ENCODE results near the gene NCOA3.

Gene NCOA3

GRCh38 chr20:47669489-47669888 is 167.8 kb downstream of the NCOA3 start:
- no peak for DNase-seq

GRCh38 chr20:47669927-47670890 is 168.5 kb downstream of the NCOA3 start:
- DNase-seq: no peak

- no peak for DNase-seq
These were observed 169.2 kb downstream of the NCOA3 start for GRCh38 chr20:47670913-47671312.

DNA sequence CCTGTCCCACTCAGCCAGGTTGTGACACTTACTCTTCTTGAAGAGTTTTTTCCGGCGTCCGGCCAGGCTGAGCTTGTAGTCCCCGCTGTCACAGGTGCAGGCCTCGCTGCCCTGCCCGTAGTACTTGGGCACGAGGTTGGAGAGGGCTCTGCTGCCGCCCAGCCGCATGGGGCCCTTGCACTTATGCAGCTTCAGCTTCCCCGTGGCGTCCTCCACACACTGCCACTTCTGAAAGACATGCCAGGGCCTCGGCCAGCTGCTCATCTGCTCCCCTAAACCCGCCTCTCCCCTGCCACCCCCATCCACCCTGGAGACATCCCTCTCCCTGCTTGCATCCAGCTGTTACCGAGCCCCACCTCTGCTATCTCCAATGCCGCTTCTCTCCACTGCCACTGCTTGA is 170.5 kb downstream of the NCOA3 start:
- no peak for DNase-seq

DNA sequence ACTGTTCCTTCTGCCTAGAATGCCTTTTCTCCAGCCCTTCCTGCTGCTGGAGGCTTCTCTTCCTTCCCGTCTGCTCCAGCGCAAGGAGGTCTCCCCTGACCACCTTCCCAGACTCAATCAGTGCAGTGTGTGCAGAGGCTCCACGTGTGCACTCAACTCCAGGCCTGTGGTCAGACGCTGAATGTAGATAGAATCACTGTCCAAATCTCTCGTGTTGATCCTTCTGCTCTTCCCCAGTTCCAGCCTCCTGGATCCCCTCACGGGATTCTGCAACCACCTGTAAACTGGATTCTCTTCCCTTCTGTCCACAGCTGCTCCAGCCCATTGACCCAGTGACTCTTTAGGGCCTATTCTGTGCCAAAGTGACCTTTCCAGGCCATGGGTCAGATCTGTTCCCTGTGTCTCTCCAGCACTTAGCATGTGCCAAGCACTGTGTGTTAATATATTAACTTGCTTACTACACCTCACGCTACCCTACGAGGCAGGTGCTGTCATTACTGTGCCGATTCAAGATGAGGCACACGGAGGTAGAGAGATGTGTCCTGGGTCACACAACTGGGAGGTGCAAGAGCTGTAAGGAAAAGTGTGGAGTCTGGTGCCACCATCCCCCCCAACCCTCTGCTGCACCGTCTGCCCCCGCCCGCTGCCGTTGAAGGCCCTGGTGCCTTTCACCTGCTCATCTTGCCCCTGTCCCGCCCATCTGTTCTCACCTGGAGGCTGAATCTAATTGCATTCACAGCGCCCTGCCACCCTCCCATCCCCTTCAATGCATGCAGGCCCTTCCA is 171.4 kb downstream of the NCOA3 start:
- no peak for DNase-seq

GRCh38 chr20:47673671-47673955 is 171.9 kb downstream of the NCOA3 start:
- no peak for DNase-seq

DNA sequence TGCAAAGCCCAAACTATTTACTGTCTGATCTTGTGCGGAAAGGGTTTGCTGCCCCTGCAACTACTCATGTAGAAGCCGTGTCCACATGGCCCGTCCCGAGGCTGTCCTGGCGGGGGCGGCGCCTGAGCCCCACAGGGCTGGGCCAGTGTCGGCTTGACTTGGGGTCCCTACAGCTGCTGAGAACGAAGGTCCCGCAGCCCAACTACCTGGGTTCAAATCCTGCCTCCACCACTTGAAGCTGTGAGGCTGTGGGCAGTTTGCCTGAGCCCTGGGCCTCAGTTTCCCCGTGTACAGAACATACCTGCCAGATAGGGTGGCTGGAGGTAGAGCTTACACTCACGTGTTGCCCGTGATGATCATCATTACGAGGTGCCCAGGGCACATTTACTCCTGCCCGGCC is 172.5 kb downstream of the NCOA3 start:
- DNase-seq: no peak

DNA sequence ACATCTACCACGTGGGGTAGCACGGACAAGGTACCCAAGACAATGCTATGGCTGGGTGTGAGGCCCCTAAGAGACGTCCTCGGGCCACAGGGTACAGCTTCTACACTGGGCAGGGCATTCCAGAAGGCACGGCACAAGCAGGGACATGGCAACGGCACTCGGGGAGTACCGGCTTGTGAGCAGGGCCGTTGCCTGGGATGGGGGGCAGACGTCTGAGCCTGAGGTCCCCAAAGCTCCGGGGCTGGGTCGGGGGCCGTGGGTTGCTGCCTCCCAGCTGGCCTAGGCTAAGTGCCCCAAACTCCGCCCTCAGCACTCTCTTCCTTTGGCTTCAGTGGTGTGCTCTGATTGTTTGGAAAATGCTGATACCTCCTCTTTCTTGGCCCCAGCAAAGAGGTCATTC is 173.0 kb downstream of the NCOA3 start:
- DNase-seq: no peak

GRCh38 chr20:47675190-47676142 is 173.8 kb downstream of the NCOA3 start:
- no peak for DNase-seq

DNA sequence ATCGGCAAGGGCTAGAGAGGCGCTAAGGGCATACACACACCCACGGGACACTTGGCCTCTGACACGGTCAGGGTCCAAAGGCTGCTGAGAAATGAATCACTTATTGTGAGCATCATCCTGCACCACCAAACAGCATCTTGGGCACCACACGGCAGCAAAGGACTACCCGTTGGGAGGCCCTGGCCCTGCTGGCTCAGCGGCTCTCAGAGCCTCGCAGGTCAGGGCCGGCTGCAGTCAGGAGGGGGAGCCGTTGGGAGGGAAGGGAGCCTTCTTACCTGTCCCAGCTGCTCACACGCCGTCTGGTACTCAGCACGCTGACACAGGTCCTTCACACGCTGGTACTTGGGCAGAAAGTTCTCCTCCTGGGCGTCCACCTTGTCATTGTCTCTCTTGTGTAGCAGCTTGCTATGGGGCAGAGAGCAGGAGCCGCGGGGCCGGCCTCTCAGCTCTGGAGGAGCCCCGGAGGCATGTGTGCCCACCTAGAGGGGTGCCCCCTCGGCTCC is 174.6 kb downstream of the NCOA3 start:
- DNase-seq: no peak

- no peak for DNase-seq
These were observed 175.4 kb downstream of the NCOA3 start for GRCh38 chr20:47676912-47677634.

- peak; percentile 83 for DNase-seq
These were observed 176.2 kb downstream of the NCOA3 start for GRCh38 chr20:47677635-47678453.

GRCh38 chr20:47678536-47678935 is 176.8 kb downstream of the NCOA3 start:
- DNase-seq: no peak

DNA sequence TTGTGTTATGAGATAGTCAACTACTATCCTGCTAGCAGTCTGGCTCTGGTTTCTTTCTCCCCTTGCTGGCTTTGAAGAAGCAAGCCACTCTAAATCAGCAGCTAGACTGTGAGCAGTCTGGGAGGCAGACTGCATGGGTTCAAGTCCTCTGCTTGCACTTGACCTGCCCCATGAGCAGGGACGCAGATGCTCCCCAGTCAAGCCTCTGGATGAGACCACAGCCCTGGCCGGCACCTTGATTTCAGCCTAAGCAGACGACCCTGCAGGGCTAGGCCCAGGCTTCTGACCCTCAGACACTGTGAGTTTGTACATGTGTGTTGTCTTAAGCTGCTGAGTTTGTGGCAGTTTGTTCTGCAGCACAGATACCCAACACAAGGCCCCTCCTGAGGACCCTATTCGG is 177.8 kb downstream of the NCOA3 start:
- DNase-seq: no peak

GRCh38 chr20:47680804-47681529 is 179.3 kb downstream of the NCOA3 start:
- no peak for DNase-seq

DNA sequence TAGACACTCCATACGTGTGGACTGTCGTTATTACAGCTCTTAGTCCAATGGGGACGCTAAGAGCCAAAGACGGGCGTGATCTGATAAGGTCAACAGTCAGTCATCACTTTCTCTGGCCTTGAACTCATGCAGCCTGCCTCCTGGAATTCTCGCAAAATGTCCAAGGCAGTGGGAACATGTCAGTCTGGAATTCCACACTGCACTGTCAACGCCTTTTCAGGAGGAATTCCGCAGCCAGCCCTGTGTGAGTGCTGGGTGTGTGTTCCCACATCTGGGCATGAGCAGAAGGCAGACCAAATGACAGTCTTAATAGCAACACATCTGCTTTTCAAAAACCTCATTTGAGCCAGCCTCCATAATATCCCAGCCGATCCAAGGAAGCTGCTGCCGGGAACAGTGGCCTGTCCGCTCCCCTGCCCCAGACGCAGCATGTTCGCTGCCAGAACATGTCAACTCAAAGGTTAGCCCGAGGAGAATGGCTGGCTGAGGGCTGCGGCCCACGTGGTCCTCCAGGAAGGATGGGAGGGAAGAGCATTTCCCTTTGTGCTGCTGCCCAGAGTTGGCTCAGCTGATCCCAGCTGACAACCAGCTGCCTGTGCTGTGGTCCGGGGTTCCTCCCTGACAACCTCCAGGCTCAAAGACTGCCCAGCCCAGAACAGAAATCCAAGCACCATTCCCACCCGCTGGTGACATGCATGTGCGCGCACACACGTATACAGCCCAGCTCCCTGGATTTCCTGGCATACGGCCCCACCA is 180.5 kb downstream of the NCOA3 start:
- DNase-seq: no peak

DNA sequence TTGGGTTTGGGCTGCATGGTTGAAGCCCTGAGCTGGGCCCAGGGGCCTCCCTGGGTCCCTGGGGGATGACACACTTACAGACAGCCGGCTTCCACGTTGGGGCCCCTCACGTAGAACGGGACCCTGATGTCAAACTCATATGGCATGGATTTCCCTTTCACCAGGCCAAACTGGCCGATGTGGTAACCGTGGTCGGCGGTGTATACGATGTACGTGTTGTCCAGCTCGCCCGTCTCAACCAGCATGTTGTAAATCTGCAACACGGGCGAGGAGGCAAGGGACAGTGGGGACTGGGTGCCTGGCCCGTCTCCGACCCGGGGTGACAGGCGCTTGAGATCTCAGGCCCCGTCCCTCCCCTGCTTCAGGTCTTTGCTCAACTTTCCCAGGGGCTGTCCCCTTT is 181.2 kb downstream of the NCOA3 start:
- no peak for DNase-seq

DNA sequence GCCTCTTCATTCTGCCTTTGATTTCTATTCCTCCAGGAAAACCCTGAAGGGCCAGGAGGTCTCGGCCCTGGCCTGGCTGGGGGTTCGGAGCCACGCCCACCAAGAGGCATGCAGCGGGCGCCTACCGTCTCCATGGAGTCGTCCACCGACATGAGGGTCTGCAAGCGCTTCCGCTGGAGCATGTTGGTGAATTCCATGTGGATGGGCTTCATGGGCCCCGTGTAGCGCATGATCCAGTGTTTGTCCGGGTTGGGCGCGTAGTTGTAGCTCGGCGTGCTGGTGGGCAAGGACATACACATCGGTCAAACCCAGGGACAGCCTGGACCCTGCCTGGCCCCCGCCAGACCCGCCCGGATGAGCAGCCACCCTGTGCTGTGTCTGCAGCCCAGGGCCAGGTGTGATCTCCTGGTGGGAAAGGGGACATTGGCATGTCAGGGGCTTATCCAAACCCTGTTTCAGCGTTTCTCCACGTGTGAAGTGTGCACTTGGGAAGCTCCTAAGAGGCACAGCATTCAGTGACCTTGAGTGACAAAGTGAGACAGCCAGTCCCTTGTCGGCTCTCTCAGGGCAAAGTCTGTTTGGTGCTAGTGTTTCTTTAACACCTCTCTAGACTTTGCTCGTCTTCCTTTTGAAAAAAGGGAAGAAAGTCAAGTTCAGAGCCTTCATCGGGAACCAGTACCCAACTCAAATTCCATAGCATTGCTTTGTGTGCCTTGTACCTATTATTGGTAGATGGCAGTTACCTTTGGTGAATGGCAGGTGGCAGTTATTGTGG is 182.8 kb downstream of the NCOA3 start:
- DNase-seq: no peak

DNA sequence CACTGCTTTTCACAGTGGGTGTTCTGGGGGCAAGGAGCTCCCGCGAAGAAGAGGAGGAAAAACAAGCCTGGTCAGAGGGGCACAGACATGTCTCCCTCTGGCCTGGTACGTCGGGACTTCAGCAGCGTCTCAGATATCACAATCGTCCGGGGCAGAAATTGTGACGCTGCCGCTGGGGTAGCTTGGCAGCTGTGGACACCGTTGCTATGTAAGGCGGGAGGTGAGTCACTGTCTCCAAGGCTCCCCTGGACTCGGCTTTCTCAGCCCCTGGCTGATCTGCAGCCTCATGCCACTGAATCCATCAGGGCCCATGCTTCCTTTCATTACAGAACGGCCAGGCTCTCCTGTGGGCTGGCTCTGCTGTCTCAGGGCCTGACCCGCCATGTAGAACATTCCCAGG is 184.9 kb downstream of the NCOA3 start:
- no peak for DNase-seq
